H9 (cell line): ENCODE results near the gene UBE3B. TPM values are rescaled to one million over a fixed set of nuclear protein-coding genes. Genes with fewer than 3 reads are reported as not detected.

Experiments
- DNase-seq: peaks from one replicate; pipeline ENCODE4 v3.0.0-alpha.2; 2017
- H2AFZ ChIP-seq: one replicate; pipeline ENCODE4 v1.6.1; 2013; ENCODE audit warnings: mild to moderate bottlenecking, low read length, control low read depth, moderate library complexity
- H2AK5ac ChIP-seq: 2 replicates; pipeline ENCODE4 v1.6.1; 2013; ENCODE audit warnings: low read length, control low read depth, mixed read lengths; ENCODE audit not compliant: insufficient read length
- H2BK120ac ChIP-seq: one replicate; pipeline ENCODE4 v1.6.1; 2013; ENCODE audit warnings: low read depth, mild to moderate bottlenecking, low read length, control low read depth, inconsistent platforms; ENCODE audit not compliant: poor library complexity, severe bottlenecking
- H2BK12ac ChIP-seq: 2 replicates; pipeline ENCODE4 v1.6.1; 2013; ENCODE audit warnings: low read length, control low read depth, mixed read lengths, low read depth; ENCODE audit not compliant: insufficient read length
- H2BK15ac ChIP-seq: 2 replicates; pipeline ENCODE4 v1.6.1; 2013; ENCODE audit warnings: low read depth, low read length, control low read depth
- H2BK20ac ChIP-seq: one replicate; pipeline ENCODE4 v1.6.1; 2013; ENCODE audit warnings: low read depth, mild to moderate bottlenecking, low read length, control low read depth, inconsistent platforms; ENCODE audit not compliant: poor library complexity, severe bottlenecking
- H2BK5ac ChIP-seq: 2 replicates; pipeline ENCODE4 v1.6.1; 2013; ENCODE audit warnings: low read length, control low read depth, mixed read lengths; ENCODE audit not compliant: insufficient read length
- H3K14ac ChIP-seq: 2 replicates; pipeline ENCODE4 v1.6.1; 2013; ENCODE audit warnings: low read length, control low read depth; ENCODE audit not compliant: insufficient read depth
- H3K18ac ChIP-seq: 2 replicates; pipeline ENCODE4 v1.6.1; 2013; ENCODE audit warnings: low read depth, mild to moderate bottlenecking, mixed read lengths, low read length, control low read depth; ENCODE audit not compliant: insufficient read length
- H3K23ac ChIP-seq: 2 replicates; pipeline ENCODE4 v1.6.1; 2013; ENCODE audit warnings: low read length, control low read depth, mixed read lengths, low read depth; ENCODE audit not compliant: insufficient read length
- H3K23me2 ChIP-seq: 2 replicates; pipeline ENCODE4 v1.6.1; 2013; ENCODE audit warnings: low read depth, mild to moderate bottlenecking, mixed read lengths, low read length, control low read depth; ENCODE audit not compliant: insufficient read length, poor library complexity, severe bottlenecking
- H3K27ac ChIP-seq: 2 replicates; pipeline ENCODE4 v1.5.1; 2013; ENCODE audit warnings: low read length, control low read depth, mixed read lengths, low read depth; ENCODE audit not compliant: insufficient read length
- H3K27me3 ChIP-seq: 2 replicates; pipeline ENCODE4 v1.6.1; 2013; ENCODE audit warnings: low read length, control low read depth, inconsistent platforms; ENCODE audit not compliant: insufficient read depth
- H3K4ac ChIP-seq: 2 replicates; pipeline ENCODE4 v1.6.1; 2013; ENCODE audit warnings: low read depth, mild to moderate bottlenecking, control low read depth, inconsistent platforms, low read length, moderate library complexity
- H3K4me1 ChIP-seq: 2 replicates; pipeline ENCODE4 v1.6.1; 2013; ENCODE audit warnings: low read length, control low read depth, inconsistent platforms; ENCODE audit not compliant: insufficient read depth
- H3K4me2 ChIP-seq: 2 replicates; pipeline ENCODE4 v1.6.1; 2013; ENCODE audit warnings: low read length, control low read depth, mixed read lengths; ENCODE audit not compliant: insufficient read length, insufficient read depth
- H3K56ac ChIP-seq: 2 replicates; pipeline ENCODE4 v1.6.1; 2013; ENCODE audit warnings: low read depth, mild to moderate bottlenecking, mixed read lengths, low read length, control low read depth; ENCODE audit not compliant: insufficient read length
- H3K79me1 ChIP-seq: 2 replicates; pipeline ENCODE4 v1.6.1; 2013; ENCODE audit warnings: low read depth, mild to moderate bottlenecking, moderate library complexity, low read length, control low read depth, inconsistent platforms; ENCODE audit not compliant: insufficient read depth, poor library complexity, severe bottlenecking
- H3K79me2 ChIP-seq: 2 replicates; pipeline ENCODE4 v1.6.1; 2013; ENCODE audit warnings: low read length, control low read depth, inconsistent platforms; ENCODE audit not compliant: insufficient read depth
- H3K9ac ChIP-seq: 2 replicates; pipeline ENCODE4 v1.6.1; 2013; ENCODE audit warnings: low read length, control low read depth, mixed read lengths; ENCODE audit not compliant: insufficient read length; ENCODE audit errors: extremely low read depth
- H3K9me3 ChIP-seq: one replicate; pipeline ENCODE4 v1.6.1; 2013; ENCODE audit warnings: low read depth, low read length, inconsistent platforms; ENCODE audit not compliant: control insufficient read depth
- H3T11ph ChIP-seq: one replicate; pipeline ENCODE4 v1.6.1; 2013; ENCODE audit warnings: mild to moderate bottlenecking, low read length, control low read depth, inconsistent platforms
- H4K20me1 ChIP-seq: one replicate; pipeline ENCODE4 v1.6.1; 2013; ENCODE audit not compliant: control insufficient read depth, insufficient read length, insufficient read depth
- H4K5ac ChIP-seq: 2 replicates; pipeline ENCODE4 v1.6.1; 2013; ENCODE audit warnings: low read depth, mild to moderate bottlenecking, mixed read lengths, low read length, control low read depth; ENCODE audit not compliant: insufficient read length
- H4K8ac ChIP-seq: replicated peaks from 2 replicates; pipeline ENCODE4 v1.6.1; 2013; ENCODE audit warnings: low read length, control low read depth, mixed read lengths, low read depth; ENCODE audit not compliant: insufficient read length
- H4K91ac ChIP-seq: 2 replicates; pipeline ENCODE4 v1.6.1; 2013; ENCODE audit warnings: low read depth, mild to moderate bottlenecking, moderate library complexity, mixed read lengths, low read length, control low read depth; ENCODE audit not compliant: insufficient read length
- H3K27ac Mint-ChIP-seq, 3 experiments: 2 replicates in 2 of 3; 3 replicates in 1 of 3; pipeline ENCODE4 v1.8.0; 2020 to 2021; ENCODE audit warnings: mixed read lengths in 3 of 3, mild to moderate bottlenecking in 1 of 3, moderate library complexity in 1 of 3
- H3K27me3 Mint-ChIP-seq: 2 replicates; pipeline ENCODE4 v1.8.0; 2021; ENCODE audit warnings: low read depth, mild to moderate bottlenecking, moderate library complexity, mixed read lengths
- H3K36me3 Mint-ChIP-seq, 3 experiments: 2 replicates in 2 of 3; 3 replicates in 1 of 3; pipeline ENCODE4 v1.8.0; 2020 to 2021; ENCODE audit warnings: low read depth in 3 of 3, mixed read lengths in 3 of 3; ENCODE audit not compliant: insufficient read depth in 1 of 3
- H3K4me1 Mint-ChIP-seq, 2 experiments: 2 replicates each; pipeline ENCODE4 v1.8.0; 2020; ENCODE audit warnings: mixed read lengths in 2 of 2
- H3K4me3 Mint-ChIP-seq, 2 experiments: 2 replicates in 1 of 2; 3 replicates in 1 of 2; pipeline ENCODE4 v1.8.0; 2020 to 2021; ENCODE audit warnings: mild to moderate bottlenecking in 2 of 2, mixed read lengths in 2 of 2, moderate library complexity in 1 of 2
- H3K9me3 Mint-ChIP-seq, 2 experiments: 2 replicates in 1 of 2; 3 replicates in 1 of 2; pipeline ENCODE4 v1.8.0; 2020; ENCODE audit warnings: mild to moderate bottlenecking in 2 of 2, mixed read lengths in 2 of 2, moderate library complexity in 1 of 2
- whole genome bisulfite sequencing: extraction: QIAGEN DNeasy Blood & Tissue Kit; methylation state at CpG from one replicate; pipeline ENCODE4 v1.1.7; 2013; ENCODE audit warnings: missing lambda C conversion rate, low lambda C conversion rate, mixed read lengths; ENCODE audit not compliant: insufficient read length; ENCODE audit errors: extremely low coverage; 5-methylcytosine and 5-hydroxymethylcytosine counted together
- total RNA-seq: library from RNA; stranded (reverse); gene quantifications from 2 replicates; pipeline ENCODE4 v1.2.1, GENCODE V29; 2021
- TF ChIP-seq, protein P1 (sequence below): fragments of 200-600 bp; sonication (generic); conservative IDR thresholded peaks from 3 replicates; pipeline ENCODE4 v1.8.0; 2021; ENCODE audit warnings: antibody characterized with exemption, mild to moderate bottlenecking

The UBE3B gene
- total RNA-seq, 1 experiment from 2014 or later: 24.2 TPM

DNA sequence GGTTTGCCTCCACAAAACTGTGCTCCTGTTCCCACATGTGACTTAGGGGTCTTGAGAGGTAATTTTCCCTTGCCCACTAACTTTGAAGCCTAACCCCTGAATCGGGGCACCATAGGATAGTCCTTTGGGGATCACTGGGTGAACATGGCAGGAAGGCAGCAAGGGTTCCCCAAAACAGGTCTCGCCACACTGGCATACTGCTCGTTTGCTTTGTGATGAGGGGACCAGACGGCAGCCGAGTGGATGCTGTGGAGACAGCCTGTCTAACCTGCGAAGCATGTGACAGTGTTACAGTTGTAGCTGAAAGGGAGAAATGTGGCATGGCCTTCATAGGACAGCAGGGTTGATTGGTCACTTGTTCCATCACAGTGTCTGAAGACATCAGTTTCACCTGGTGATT is 42.4 kb downstream of the UBE3B start:
- H3K27ac Mint-ChIP-seq: peak overlapping the region in 2 of 3 experiments; percentile 68 to 71; a peak in 1 of 7 replicates
- Histone ChIP-seq H3K18ac (no peak overlapping the region), H3K27me3 (no peaks in the 10 kb centered on the region), H3K4ac (no peak overlapping the region), H3K23me2 (no peaks in the 10 kb centered on the region), H2BK120ac (no peak overlapping the region), H3K4me2 (no peak overlapping the region), H3K9me3 (no peaks in the 10 kb centered on the region), H2BK12ac (no peak overlapping the region), H3K14ac (no peak overlapping the region), H4K8ac (no peak overlapping the region), H3T11ph (no peak overlapping the region), H4K20me1 (no peaks in the 10 kb centered on the region), H3K23ac (no peak overlapping the region), H2AFZ (no peak overlapping the region), H2BK5ac (no peak overlapping the region), H2BK20ac (no peak overlapping the region), H3K4me1 (no peaks in the 10 kb centered on the region), H4K91ac (no peak overlapping the region), H2AK5ac (no peak overlapping the region), H4K5ac (no peak overlapping the region), H3K27ac (no peak overlapping the region), H3K9ac (no peak overlapping the region), H3K56ac (no peak overlapping the region), H3K79me1 (no peaks in the 10 kb centered on the region), H3K79me2 (no peaks in the 10 kb centered on the region), H2BK15ac (no peak overlapping the region)
- peaks cover 13 to 24% of the 10 kb centered on the region in 2 experiments for H3K4me1 Mint-ChIP-seq
- no peak for DNase-seq
- H3K4me3 Mint-ChIP-seq: no peak overlapping the region
- no peaks in the 10 kb centered on the region for H3K9me3 Mint-ChIP-seq
- H3K27me3 Mint-ChIP-seq: no peaks in the 10 kb centered on the region
- no CpG with 5 or more reads among the region's 6 CpGs for WGBS
- TF ChIP-seq, protein P1, sequence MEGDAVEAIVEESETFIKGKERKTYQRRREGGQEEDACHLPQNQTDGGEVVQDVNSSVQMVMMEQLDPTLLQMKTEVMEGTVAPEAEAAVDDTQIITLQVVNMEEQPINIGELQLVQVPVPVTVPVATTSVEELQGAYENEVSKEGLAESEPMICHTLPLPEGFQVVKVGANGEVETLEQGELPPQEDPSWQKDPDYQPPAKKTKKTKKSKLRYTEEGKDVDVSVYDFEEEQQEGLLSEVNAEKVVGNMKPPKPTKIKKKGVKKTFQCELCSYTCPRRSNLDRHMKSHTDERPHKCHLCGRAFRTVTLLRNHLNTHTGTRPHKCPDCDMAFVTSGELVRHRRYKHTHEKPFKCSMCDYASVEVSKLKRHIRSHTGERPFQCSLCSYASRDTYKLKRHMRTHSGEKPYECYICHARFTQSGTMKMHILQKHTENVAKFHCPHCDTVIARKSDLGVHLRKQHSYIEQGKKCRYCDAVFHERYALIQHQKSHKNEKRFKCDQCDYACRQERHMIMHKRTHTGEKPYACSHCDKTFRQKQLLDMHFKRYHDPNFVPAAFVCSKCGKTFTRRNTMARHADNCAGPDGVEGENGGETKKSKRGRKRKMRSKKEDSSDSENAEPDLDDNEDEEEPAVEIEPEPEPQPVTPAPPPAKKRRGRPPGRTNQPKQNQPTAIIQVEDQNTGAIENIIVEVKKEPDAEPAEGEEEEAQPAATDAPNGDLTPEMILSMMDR: no peak
- H3K36me3 Mint-ChIP-seq: peaks cover 7 to 67% (median 46%) of the 10 kb centered on the region in 3 experiments
